DMS 273 (cell line): ENCODE measurements around the gene MMRN2.

Experiments used
- DNase-seq: peaks from one replicate; lab custom pipeline; 2025; ENCODE audit not compliant: unreplicated experiment; lab: John Stamatoyannopoulos, UW

The MMRN2 gene

DNA sequence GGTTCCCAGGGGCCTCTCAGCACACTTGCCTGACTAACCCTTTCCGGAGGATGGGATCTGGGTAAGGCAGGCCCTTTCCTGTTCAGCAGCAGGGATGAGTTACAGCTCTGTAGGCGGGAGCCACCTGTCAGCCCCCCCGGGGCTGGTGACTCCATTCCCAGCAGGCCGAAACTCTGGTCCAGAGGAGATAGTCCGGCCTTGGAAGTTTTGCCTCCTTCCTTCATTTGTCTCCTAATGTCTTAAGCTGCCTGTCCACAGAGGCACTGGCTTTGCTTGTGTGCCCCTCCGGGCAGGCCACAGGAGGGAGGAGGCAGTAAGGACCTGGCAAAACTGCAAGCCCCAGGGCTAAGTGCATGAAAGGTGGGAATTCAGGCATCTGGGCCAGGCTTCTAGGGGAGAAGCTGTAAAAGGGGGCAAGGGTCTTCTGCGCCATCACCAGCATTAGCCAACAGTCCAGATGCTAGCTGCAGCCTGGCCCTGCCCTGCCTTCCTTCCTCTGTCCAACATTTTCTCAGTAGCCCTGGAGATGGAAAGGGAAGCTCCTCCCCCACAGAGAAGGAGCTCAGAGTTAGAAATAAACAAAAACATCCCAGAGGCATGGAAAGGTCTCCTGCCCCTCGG, 12.1 kb upstream of the MMRN2 start:
- peak; percentile 55 for DNase-seq

DNA sequence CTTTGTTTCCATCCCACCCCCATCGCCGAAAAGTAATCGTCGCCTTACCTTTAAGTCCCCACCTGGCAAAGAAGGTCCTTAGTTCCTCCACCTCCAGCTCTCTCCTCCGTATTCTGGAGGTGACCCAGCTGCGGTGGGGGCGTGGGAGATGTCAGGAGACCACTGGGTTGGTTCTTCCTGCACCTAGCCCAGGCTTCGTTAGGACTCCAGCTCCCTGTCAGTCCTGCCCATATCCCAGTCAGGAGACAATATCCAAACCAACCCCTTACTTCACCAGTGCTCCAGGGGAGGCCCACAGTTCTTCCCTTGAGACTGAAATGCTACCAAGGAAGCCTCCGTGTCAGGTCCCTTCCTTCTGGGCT, 11.6 kb upstream of the MMRN2 start:
- DNase-seq, result peak; percentile 31

DNA sequence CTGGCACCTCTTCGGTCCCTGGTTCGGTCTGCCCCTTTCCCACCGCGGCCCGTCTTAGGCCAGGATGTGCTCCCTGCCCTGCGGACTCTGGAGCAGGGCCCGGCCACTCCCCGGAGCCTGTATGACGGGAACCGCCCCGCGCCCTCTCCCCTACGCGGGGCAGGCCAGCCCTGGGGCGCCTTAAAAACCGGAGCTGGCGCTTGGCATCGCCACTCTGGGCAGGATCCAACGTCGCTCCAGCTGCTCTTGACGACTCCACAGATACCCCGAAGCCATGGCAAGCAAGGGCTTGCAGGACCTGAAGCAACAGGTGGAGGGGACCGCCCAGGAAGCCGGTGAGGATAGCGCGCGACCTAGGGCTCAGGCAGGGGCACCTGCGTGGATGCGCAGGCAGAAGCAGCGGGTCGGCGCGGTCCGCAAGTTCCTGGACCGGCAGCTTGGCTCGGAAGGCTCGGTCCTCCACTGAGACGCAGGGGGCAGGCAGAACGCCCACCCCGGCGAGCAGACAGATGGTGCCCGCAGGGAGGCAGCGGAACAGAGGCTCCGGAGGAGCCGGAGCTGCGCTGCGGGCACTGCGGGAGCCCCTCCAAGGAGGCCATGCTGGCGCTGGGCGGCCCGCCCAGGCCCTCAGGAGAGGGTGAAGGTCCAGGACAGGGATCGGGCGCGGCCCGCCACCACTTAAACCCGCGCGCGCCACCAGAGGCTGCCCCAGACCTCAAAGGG, 11.0 kb upstream of the MMRN2 start, which contains the start of gene ADIRF:
Gene ADIRF (plus strand): TSS at position 212 of the 723 bp plus-strand sequence. CDS start 63 bp downstream, at position 275.
- DNase-seq, result peak; percentile 77

DNA sequence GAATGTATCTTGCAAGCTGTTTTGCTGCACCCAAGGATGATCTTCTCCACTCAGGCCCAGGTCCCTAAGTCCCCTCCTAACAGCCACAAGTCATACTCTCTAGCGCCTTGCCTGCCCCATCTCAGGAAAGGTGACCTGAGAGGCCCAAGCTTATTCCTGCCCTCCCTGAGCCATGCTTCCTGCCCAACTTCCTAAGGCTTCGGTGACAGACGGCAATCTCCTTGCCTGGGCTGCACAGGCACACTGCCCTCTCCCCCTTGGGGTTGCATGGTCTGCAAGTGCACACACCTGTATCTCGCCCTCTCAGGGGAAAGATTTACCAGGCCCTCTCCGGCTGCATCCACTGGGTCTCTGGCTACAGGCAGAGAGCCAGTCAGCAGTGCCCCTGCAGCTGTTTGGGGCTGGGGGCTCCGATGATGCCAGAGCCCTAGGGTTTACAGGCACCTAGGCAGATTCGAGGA, 10.1 kb upstream of the MMRN2 start:
- no peak for DNase-seq

DNA sequence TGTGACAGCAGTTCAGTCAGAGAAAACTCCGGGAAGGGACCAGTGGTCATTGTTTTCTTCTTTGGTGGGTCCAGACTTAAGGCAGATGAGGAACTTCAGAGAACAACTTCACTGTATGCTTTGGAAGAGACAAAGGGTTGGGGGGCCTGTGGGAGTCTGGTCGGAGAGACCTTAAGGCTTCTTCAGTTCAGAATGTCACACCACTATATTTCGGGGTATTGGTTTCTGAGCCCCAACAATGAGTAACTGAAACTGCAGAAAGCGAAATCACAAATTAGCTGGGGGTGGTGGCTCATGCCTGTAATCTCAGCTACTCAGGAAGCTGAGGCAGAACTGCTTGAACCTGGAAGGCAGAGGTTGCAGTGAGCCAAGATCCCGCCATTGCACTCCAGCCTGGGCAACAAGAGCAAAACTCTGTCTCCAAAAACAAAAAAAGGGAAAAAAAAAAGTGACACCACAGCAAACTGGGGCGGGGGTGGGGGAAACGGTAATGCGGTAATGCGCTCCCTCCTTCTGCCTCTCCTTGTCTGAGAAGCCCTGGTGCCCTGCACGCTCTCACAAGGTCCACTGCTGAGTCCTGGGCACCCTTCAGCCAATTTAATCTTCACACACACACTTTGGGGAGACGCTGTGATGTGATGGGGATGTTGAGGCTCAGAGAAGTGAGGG, 8.7 kb upstream of the MMRN2 start:
- no peak for DNase-seq

DNA sequence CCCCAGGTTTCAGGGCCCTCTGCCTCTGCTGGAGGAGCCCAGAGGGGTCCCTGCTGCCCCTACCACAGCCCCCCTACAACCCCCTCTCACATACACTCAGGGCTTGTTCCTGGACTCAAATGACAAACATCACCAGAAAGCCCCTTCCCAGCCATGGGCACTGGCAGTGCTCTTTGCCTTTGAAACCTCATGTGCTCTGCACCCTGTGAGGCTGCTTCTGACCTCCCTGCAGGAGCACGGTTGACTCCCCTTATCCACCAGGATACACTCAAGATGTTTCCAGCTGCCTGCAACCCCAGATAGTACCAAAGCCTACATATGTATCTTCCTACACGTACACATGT, 7.4 kb upstream of the MMRN2 start:
- no peak for DNase-seq

DNA sequence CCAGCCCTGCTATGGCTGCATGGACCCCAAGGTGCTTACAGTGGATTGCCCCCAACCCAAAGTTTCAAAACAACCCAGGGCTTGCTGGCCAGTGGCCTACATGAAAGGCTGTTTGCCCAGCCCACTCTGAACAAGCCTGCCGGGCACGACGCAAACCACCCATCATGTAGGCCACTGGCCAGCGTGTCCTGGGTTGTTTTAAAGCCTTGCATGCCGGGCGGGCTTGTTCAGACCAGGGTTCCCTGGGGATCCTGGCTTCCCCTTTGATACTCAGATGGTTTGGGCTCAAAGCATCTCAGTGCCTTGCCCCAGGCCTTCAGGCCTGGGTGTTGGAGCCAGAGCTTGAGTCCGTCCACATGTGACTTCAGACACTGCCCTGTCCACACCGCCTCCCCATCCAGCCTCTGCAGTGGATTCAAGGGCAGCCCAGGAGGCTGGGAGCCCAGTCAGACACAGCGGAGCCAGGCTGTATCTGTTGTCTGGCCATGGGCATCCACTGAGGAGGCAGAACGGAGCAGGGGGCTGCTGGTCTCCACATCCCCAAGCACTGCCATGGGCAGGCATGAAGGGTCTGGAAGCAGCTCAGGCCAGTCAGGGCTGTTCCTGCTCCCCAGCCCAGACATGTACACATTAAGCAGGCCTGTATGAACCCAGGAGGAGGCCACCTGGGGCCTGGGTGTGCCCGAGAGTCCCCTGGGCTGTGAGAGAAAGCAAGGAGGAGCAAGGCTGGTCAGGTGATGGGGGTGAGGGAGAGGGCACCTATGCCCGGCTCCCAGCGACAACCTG, 6.8 kb upstream of the MMRN2 start:
- no peak for DNase-seq

DNA sequence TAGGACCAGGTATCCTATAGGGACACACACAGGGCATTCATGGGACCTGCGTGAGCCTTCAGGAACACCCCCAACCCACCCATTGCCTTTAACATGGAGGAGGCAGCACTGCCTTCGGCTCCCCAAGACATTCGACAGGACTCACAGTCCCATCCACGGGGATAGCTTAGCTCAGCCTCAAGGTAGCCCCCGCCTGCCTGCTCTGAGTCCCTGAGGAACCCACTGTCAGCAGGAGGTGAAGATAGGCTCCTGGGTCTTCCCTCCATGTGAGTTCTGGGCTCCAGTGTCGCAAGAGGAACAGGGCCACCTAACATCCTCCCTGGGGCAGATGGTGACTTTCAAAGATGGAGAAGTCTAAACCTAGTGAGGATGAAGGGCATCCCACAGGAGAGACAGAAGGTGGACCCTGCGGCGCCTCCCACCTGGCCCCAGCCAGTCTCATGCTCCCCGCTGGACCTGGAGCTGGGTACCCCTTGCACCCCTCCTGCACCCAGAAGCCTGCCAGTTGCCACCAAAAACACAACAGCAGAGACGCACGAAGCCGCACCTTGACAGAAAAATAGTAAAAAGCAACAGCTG, 6.0 kb upstream of the MMRN2 start:
- DNase-seq, result no peak

DNA sequence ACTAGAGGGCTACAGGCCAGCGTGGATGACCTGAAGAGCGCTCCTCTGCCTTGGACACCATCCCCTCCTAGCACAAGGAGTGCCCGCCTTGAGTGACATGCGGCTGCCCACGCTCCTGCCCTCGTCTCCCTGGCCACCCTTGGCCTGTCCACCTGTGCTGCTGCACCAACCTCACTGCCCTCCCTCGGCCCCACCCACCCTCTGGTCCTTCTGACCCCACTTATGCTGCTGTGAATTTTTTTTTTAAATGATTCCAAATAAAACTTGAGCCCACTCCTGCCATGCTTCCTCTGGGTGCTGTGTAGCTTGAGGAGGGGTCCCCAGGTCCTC, 5.5 kb upstream of the MMRN2 start:
- no peak for DNase-seq

DNA sequence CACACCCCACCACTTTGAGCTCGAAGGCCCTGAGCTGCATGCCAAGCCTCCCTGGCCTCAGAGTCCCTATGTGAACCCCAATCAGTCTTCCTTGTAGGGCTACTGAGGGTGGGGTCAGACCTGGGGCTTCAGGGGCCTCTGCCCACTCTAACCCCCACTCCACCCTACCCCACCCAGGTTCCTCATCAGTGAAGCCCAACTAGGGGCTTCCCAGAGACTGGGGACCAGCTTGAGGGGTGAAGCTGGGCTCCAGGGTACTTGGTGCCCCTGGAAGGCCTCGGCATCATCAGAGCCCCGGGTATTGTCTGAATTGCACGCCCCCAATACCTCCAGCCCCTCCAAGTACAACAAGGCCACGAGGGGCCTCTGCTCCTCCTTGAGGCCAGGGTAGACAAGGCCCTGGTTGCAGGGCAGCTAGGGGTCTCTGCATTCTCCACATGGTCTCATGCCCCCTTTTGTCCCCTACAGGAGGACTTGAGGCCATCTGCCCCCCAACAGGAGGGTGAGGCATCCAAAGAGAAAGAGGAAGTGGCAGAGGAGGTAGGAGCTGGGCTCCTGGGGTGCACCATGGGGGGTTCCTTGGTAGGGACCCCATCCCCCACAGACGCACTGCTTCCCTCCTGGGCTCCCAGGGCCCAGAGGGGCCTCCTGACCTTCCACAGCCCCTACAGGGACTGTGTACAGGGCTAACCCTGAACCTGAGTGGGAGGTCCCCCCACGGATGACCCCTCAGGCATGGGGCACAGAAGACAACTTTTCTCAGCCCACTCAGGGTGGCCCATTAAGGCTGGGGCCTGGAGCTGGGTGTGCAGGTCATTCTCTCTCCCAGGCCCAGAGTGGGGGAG, 4.9 kb upstream of the MMRN2 start:
- DNase-seq, result no peak

DNA sequence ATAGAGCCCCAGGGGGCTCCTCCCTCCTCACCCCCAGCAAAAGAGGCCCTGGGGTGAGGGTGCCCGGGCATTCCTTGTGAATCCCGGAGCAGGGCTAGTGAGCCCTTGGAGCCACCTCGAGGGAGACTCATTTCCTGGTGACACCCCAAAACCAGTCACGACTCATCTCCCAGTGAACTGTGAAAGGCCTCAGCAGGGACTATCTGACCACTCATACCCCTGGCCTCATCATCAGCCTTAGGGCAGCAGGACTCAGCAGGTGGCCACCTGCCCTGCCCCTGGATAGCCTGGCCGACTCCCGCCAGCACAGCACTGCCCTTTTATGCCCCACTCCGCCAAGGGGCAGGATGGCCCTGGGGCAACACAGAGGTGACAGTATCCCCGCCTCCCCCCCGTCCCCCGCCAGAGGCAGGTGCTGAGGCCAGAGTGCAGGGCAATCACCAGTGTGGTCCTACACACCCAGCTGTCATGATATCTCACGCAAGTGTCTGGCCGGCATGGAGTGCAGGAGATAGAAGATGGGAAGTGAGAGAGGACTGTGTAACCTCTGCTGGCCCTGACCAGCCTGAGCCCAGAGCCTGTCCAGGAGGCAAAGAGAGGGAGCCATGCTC, 4.2 kb upstream of the MMRN2 start:
- no peak for DNase-seq

DNA sequence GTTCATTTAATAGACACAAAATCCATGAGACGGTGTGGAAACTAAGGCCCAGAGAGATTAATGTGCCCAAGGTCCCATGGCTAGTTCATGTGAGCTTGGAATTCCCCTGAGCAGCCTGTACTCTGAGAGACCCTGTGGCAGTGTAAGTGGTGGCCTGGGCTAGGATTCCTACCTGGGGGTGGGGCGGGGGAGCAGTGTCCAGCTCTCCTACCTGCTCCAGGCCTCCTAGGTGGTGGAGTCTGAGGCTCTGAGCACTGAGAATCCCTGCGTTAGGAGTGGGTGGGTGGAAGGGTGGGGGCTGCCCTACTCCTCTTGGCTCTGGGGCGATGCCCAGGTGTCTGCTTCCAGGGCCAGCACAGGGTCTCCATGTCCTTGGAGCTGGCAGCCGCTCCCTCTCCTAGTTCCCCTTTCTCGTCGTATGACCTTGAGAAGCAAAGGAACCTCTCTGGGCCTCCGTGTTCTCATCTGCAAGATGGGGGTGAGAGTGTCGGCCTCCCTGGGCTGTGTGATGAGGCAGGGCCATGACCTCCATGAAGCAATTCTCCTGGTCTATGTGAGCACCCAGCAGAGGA, 3.5 kb upstream of the MMRN2 start:
- DNase-seq, result no peak

DNA sequence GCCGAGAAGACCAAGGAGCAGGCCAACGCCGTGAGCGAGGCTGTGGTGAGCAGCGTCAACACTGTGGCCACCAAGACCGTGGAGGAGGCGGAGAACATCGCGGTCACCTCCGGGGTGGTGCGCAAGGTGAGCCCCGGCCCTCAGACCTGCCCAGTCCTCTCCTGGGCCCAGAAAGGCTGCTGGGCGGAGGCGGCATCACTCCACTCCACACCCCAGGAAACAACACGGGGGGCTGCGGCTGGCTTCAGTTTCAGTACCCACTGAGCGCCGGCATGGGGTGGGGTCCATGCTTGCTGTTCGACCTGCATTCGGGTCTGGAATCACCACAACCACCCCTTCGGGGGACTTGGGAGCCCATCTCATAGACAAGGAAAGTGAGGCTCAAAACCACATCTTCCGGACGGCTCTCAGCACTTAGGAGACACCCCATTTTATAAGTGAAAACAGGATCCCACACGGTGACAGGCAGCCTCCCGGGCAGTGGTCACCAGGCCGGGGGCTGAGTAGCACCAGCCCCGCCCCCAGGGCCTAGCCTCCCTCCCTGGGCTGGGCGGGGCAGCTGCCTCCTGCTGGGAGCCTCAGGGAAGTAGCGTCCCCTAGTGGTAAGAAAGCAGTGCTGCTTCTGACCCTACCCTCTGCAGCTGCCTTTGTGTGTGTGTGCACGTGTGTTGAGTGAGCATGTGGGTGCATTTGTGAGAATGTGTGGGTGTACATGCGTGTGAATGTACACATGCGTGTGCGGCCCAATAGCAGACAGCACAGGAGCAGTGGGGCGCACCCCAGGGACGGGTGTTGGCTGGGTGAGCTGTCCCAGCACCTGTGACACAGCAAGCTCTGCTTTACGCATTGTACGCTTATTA, 2.8 kb upstream of the MMRN2 start:
- DNase-seq, result peak; percentile 51

DNA sequence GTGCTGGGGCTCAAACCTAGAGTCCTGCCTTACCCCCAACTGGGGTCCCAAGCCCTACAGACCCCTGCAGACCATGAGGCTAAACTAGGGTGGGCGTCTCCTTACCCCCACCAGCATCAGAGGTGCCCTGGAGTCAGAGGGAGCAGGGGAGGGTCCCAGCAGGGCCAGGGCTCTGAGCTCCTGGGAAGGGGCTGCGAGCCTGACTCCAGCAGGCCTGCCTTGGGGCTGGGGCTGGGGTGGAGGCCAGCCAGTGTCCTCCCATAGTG, 2.3 kb upstream of the MMRN2 start:
- DNase-seq, result no peak

DNA sequence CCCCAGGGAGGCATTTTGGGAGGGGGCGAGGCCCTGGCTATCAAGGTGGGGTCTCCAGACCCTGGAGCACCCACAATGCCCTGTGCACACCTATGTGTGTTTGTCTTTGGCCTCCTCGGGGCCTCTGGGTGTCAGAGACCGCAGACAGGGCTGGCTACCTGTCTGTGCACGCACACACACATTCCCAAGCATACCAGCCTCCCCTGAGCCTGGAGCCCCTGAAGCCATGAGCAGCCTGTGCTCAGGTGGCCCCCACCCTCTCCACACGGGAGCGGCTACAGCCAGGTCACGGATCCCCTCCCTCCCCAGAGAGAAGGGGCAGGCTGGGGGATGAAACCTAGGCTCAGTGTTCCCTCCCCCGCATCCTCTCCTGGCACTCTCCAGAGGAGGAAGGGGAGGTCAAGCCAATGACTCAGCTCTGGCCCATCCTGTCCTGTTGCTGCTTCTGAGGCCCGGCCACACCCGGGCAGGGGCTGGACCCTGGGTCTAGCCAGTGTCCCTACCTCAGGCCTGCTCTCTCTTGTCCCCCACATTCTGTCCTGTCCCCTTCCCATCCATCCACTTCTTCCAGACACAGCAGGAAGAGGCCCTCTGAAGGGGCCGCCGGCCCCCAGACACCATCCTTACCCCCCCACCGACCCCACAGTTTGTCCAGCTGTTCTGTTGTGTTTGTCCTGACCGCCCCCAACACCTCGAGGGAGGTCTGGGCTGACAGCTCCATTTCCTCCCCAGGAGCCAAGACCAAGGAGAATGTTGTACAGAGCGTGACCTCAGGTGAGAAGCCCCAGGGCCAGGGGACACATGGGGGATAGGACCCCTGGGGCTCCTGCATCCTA, 1.7 kb upstream of the MMRN2 start:
- no peak for DNase-seq

DNA sequence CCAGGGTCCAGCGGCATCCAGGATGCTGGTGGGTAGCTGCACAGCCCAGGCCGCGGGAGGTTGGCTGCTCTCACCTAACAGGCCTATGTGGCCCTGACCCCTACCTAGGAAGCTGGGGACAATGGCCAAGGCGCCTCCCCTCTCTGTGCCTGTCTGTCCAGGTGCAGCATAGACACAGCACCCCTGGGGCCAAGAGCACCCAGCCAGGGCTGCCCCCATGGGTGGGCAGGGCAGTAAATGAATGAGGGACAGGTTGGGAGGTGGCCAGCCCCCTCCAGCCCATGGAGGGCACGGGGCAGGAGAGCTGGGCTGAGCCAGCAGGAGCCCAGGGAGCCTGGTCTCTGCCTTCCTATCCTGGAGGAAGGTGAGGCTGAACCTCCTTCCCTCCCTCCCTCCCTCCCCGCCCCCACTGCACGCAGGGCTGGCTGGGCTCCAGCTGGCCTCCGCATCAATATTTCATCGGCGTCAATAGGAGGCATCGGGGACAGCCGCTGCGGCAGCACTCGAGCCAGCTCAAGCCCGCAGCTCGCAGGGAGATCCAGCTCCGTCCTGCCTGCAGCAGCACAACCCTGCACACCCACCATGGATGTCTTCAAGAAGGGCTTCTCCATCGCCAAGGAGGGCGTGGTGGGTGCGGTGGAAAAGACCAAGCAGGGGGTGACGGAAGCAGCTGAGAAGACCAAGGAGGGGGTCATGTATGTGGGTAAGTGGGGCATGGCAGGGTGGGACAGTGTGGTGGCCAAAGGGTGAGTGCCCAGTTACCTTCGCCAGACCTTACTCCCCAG, 893 bp upstream of the MMRN2 start, which contains the start of gene SNCG:
Gene SNCG (plus strand): TSS at position 484 of the 785 bp plus-strand sequence. CDS start 99 bp downstream, at position 583.
- peak; percentile 20 for DNase-seq

DNA sequence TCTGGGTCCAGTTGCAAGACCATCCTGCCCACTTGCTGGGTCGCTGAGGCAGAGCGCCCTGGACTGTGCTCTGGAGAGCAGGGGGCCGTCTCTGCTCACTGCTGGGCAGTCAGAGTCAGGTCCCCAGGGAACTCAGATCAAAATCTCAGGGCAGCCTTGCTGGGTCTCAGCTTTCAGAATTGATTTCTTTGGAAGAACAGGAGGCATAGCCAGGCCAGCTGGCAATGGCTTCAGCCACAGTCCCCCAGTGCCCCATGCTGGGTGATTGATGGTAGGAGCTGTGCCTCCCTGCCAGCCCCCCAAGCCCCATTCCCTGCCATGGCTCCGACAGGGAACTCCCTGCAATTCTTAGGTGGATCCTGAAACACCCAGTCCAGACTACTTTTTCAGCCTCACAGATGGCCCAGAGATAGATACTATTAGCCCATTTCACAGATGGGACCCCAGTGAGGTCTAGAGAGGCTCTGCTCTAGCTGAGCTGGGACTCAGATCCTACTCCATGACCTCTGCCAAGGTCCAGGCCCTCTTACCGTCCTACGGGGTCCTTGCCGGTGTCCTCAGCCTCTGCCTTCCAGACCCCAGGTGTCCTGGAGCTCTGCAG, 467 bp downstream of the MMRN2 start:
- DNase-seq, result peak; percentile 16
